Endothelial cell of umbilical vein (primary cell): Measurements from ENCODE around the gene DNAL1.

Experiments used
- POLR2A ChIP-seq: IDR thresholded peaks from 2 replicates; pipeline ENCODE4 v1.6.1; 2012; ENCODE audit warnings: low read depth, mild to moderate bottlenecking, control low read depth, low read length
- TF ChIP-seq, protein P1 (sequence below), 2 donors: IDR thresholded peaks; 1 replicate in 1 of 2; 2 replicates in 1 of 2; pipeline ENCODE4 v1.5.1; 2011; ENCODE audit warnings: low read length in 2 of 2, mild to moderate bottlenecking in 2 of 2, moderate library complexity in 2 of 2, control low read depth in 1 of 2, inconsistent platforms in 1 of 2, low read depth in 1 of 2; ENCODE audit not compliant: insufficient read depth in 1 of 2; ENCODE audit errors: extremely low read depth in 1 of 2

GRCh38 chr14:73607241-73607640 lies 37.5 kb upstream of the DNAL1 start:
- no peak for TF ChIP-seq POLR2A
- TF ChIP-seq, protein P1, sequence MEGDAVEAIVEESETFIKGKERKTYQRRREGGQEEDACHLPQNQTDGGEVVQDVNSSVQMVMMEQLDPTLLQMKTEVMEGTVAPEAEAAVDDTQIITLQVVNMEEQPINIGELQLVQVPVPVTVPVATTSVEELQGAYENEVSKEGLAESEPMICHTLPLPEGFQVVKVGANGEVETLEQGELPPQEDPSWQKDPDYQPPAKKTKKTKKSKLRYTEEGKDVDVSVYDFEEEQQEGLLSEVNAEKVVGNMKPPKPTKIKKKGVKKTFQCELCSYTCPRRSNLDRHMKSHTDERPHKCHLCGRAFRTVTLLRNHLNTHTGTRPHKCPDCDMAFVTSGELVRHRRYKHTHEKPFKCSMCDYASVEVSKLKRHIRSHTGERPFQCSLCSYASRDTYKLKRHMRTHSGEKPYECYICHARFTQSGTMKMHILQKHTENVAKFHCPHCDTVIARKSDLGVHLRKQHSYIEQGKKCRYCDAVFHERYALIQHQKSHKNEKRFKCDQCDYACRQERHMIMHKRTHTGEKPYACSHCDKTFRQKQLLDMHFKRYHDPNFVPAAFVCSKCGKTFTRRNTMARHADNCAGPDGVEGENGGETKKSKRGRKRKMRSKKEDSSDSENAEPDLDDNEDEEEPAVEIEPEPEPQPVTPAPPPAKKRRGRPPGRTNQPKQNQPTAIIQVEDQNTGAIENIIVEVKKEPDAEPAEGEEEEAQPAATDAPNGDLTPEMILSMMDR (IDR thresholded peaks at IDR 0.05; ENCODE audit: extremely low read depth in 1 of 2, insufficient read depth in 1 of 2, low read depth in 1 of 2, low read length in 2 of 2): no peak
